Posterior cingulate gyrus (tissue), 11 donors: Measurements from ENCODE around the gene ATP1A4.

Experiments
- DNase-seq, 10 donors: peaks; one replicate each; pipeline versions ENCODE4 v3.0.0 to v3.0.0-alpha.2; 2020 to 2021; ENCODE audit warnings: mixed read lengths in 3 of 10
- intact Hi-C: fragments of 100-400 bp; cut with DNase I; formaldehyde crosslinking; loops from one replicate; pipeline ENCODE4 v1.15.1; 2023

ATP1A4 gene

GRCh38 chr1:160168609-160169369 lies 17.4 kb downstream of the ATP1A4 start:
- intact Hi-C loops, result no loop called here
- DNase-seq, result peak in 1 of 10 donors; percentile 77

- no peak for DNase-seq
- intact Hi-C loops, result no loop called here
These were observed 18.4 kb downstream of the ATP1A4 start for GRCh38 chr1:160169553-160170399.

- no peak for DNase-seq
- intact Hi-C loops, result no loop called here
These were observed 20.0 kb downstream of the ATP1A4 start for GRCh38 chr1:160171354-160171753.

GRCh38 chr1:160171980-160172379 lies 20.6 kb downstream of the ATP1A4 start:
- no peak for DNase-seq
- intact Hi-C loops, result no loop called here

- intact Hi-C loops, result no loop called here
- DNase-seq, result no peak
These were observed 25.8 kb downstream of the ATP1A4 start for GRCh38 chr1:160177231-160177630.

- intact Hi-C loops, result no loop called here
- DNase-seq, result no peak
These were observed 26.3 kb downstream of the ATP1A4 start for GRCh38 chr1:160177667-160178066.

GRCh38 chr1:160178731-160179130 lies 27.3 kb downstream of the ATP1A4 start:
- intact Hi-C loops, result no loop called here

GRCh38 chr1:160179336-160179735 lies 27.9 kb downstream of the ATP1A4 start:
- intact Hi-C loops, result no loop called here
- DNase-seq, result no peak

More at GRCh38 chr1:160178731-160179130, 27.3 kb downstream of the ATP1A4 start:
- no peak for DNase-seq

GRCh38 chr1:160186246-160186645 lies 34.8 kb downstream of the ATP1A4 start:
- intact Hi-C loops, result no loop called here
- no peak for DNase-seq

- no peak for DNase-seq
- intact Hi-C loops, result no loop called here
These were observed 35.3 kb downstream of the ATP1A4 start for GRCh38 chr1:160186729-160187128.

GRCh38 chr1:160187407-160187806 lies 36.0 kb downstream of the ATP1A4 start:
- DNase-seq, result no peak
- intact Hi-C loops, result no loop called here

GRCh38 chr1:160188341-160188740 lies 36.9 kb downstream of the ATP1A4 start:
- intact Hi-C loops, result no loop called here
- DNase-seq, result no peak

- peak in 4 of 10 donors; percentile 40 to 44 (median 44) for DNase-seq
- intact Hi-C loops, result loop anchor here (5.0 kb wide), 1 partner anchor 88 kb away; no protein-coding TSS in a partner anchor
These were observed 38.5 kb downstream of the ATP1A4 start, which contains the start of gene CASQ1 for GRCh38 chr1:160189649-160190625. TSS of gene CASQ1 (plus strand) at chr1:160190575. CDS start at chr1:160190752, 177 bp downstream.

GRCh38 chr1:160191756-160192155 lies 40.4 kb downstream of the ATP1A4 start:
- no peak for DNase-seq
- intact Hi-C loops, result loop anchor here (2.0 to 5.0 kb wide), 2 partner anchors 61 to 89 kb away; no protein-coding TSS in a partner anchor

GRCh38 chr1:160192234-160192633 lies 40.8 kb downstream of the ATP1A4 start:
- no peak for DNase-seq
- intact Hi-C loops, result loop anchor here (2.0 to 5.0 kb wide), 2 partner anchors 61 to 90 kb away; no protein-coding TSS in a partner anchor

- peak; percentile 70 to 97 (median 92) for DNase-seq
- intact Hi-C loops, result loop anchor here (1.0 to 5.0 kb wide), 4 partner anchors 26 to 182 kb away; no protein-coding TSS in a partner anchor
These were observed 41.9 kb downstream of the ATP1A4 start for GRCh38 chr1:160193091-160193819.

- intact Hi-C loops, result loop anchor here (1.0 to 5.0 kb wide), 4 partner anchors 25 to 181 kb away; no protein-coding TSS in a partner anchor
- no peak for DNase-seq
These were observed 42.7 kb downstream of the ATP1A4 start for GRCh38 chr1:160193832-160194736.

- DNase-seq, result no peak
- intact Hi-C loops, result loop anchor here (5.0 kb wide), 1 partner anchor 92 kb away; no protein-coding TSS in a partner anchor
These were observed 43.3 kb downstream of the ATP1A4 start for GRCh38 chr1:160194737-160195059.
